Central memory CD8-positive, alpha-beta T cell (primary cell): ENCODE results near the gene ABLIM3.
"Not testable (repeated sequence)": the region's sequence is repeated elsewhere in the genome, so short reads cannot be mapped to it uniquely, and the experiment has no call there.

Source experiments
- ATAC-seq: fragments of 150-1000 bp; cut with Tn5 transposase; replicated peaks from 2 replicates; pipeline ENCODE4 v1.10.0; 2022; ENCODE audit warnings: mild to moderate bottlenecking, moderate FRiP score, moderate number of reproducible peaks; ENCODE audit not compliant: poor library complexity, severe bottlenecking; ENCODE audit errors: extremely low read depth
- DNase-seq, 2 donors: peaks; one replicate each; pipeline ENCODE4 v3.0.0; 2021; ENCODE audit warnings: low spot score in 2 of 2
- H3K27ac Mint-ChIP-seq: one replicate; pipeline ENCODE4 v1.8.0; 2022; ENCODE audit warnings: low read depth, mild to moderate bottlenecking, moderate library complexity, mixed read lengths
- H3K27me3 Mint-ChIP-seq: one replicate; pipeline ENCODE4 v1.8.0; 2022; ENCODE audit warnings: mixed read lengths
- H3K36me3 Mint-ChIP-seq: one replicate; pipeline ENCODE4 v1.8.0; 2022; ENCODE audit warnings: mild to moderate bottlenecking, moderate library complexity, mixed read lengths; ENCODE audit not compliant: insufficient read depth
- H3K4me1 Mint-ChIP-seq: one replicate; pipeline ENCODE4 v1.8.0; 2022; ENCODE audit warnings: mixed read lengths
- H3K4me3 Mint-ChIP-seq: one replicate; pipeline ENCODE4 v1.8.0; 2022; ENCODE audit warnings: mild to moderate bottlenecking, moderate library complexity, mixed read lengths
- H3K9me3 Mint-ChIP-seq: one replicate; pipeline ENCODE4 v1.8.0; 2022; ENCODE audit warnings: mixed read lengths

Gene ABLIM3

GRCh38 chr5:149267241-149267973, 126.1 kb downstream of the ABLIM3 start:
- Mint-ChIP-seq H3K4me3 (no peak overlapping the region), H3K36me3 (peaks cover 1% of the 10 kb centered on the region), H3K4me1 (peaks cover 14% of the 10 kb centered on the region), H3K9me3 (peaks cover 6% of the 10 kb centered on the region), H3K27me3 (peaks cover 32% of the 10 kb centered on the region), H3K27ac (no peak overlapping the region)
- ATAC-seq (no peak), DNase-seq (no peak)

- Mint-ChIP-seq H3K9me3 (peaks cover 6% of the 10 kb centered on the region), H3K4me1 (peaks cover 16% of the 10 kb centered on the region), H3K27ac (no peak overlapping the region), H3K27me3 (peaks cover 45% of the 10 kb centered on the region), H3K4me3 (no peak overlapping the region), H3K36me3 (peaks cover 3% of the 10 kb centered on the region)
- ATAC-seq (peak; percentile 59), DNase-seq (no peak)
Observed at GRCh38 chr5:149268928-149269557, 127.8 kb downstream of the ABLIM3 start.

- Mint-ChIP-seq H3K4me3 (peak overlapping the region; percentile 75), H3K27me3 (peaks cover 52% of the 10 kb centered on the region), H3K4me1 (peaks cover 8% of the 10 kb centered on the region), H3K27ac (no peak overlapping the region), H3K9me3 (peaks cover 6% of the 10 kb centered on the region), H3K36me3 (peaks cover 2% of the 10 kb centered on the region)
- no peak for DNase-seq
- ATAC-seq = no peak
Observed at GRCh38 chr5:149271195-149271715, 130.0 kb downstream of the ABLIM3 start.

GRCh38 chr5:149271716-149272563, 130.6 kb downstream of the ABLIM3 start, which contains the start of gene AFAP1L1:
Gene AFAP1L1, plus strand, starts transcription at chr5:149271859. Its CDS starts 110 bp downstream, at chr5:149271969.
- ATAC-seq (peak; percentile 33), DNase-seq (no peak)
- Mint-ChIP-seq H3K27me3 (peaks cover 56% of the 10 kb centered on the region), H3K4me3 (peak within 1 kb of the TSS; percentile 75), H3K4me1 (peaks cover 8% of the 10 kb centered on the region), H3K36me3 (peaks cover 2% of the 10 kb centered on the region), H3K9me3 (peaks cover 6% of the 10 kb centered on the region), H3K27ac (no peak within 1 kb of the TSS)

GRCh38 chr5:149272781-149273180, 131.5 kb downstream of the ABLIM3 start:
- H3K9me3 Mint-ChIP-seq, H3K36me3 Mint-ChIP-seq, ATAC-seq, H3K27ac Mint-ChIP-seq, H3K4me1 Mint-ChIP-seq, DNase-seq, H3K4me3 Mint-ChIP-seq: not testable (repeated sequence)
- peaks cover 65% of the 10 kb centered on the region for H3K27me3 Mint-ChIP-seq

- H3K27me3 Mint-ChIP-seq = peaks cover 69% of the 10 kb centered on the region
- DNase-seq (no peak), ATAC-seq (no peak)
- peaks cover 6% of the 10 kb centered on the region for H3K9me3 Mint-ChIP-seq
- H3K36me3 Mint-ChIP-seq = peaks cover 2% of the 10 kb centered on the region
- no peak overlapping the region for H3K27ac Mint-ChIP-seq
- no peak overlapping the region for H3K4me3 Mint-ChIP-seq
- H3K4me1 Mint-ChIP-seq = peaks cover 8% of the 10 kb centered on the region
Observed at GRCh38 chr5:149273237-149273636, 131.9 kb downstream of the ABLIM3 start.

- H3K27me3 Mint-ChIP-seq = peaks cover 77% of the 10 kb centered on the region
Observed at GRCh38 chr5:149273950-149274349, 132.7 kb downstream of the ABLIM3 start.

GRCh38 chr5:149274939-149275338, 133.6 kb downstream of the ABLIM3 start:
- H3K9me3 Mint-ChIP-seq = no peaks in the 10 kb centered on the region
- H3K36me3 Mint-ChIP-seq = peaks cover 2% of the 10 kb centered on the region
- peaks cover 86% of the 10 kb centered on the region for H3K27me3 Mint-ChIP-seq
- H3K4me3 Mint-ChIP-seq = no peak overlapping the region
- no peak overlapping the region for H3K27ac Mint-ChIP-seq
- no peak for ATAC-seq
- H3K4me1 Mint-ChIP-seq = peaks cover 8% of the 10 kb centered on the region
- DNase-seq = no peak

More at GRCh38 chr5:149273950-149274349, 132.7 kb downstream of the ABLIM3 start:
- peaks cover 8% of the 10 kb centered on the region for H3K4me1 Mint-ChIP-seq
- H3K27ac Mint-ChIP-seq = no peak overlapping the region
- no peak for DNase-seq
- ATAC-seq = no peak
- H3K9me3 Mint-ChIP-seq = no peaks in the 10 kb centered on the region
- H3K36me3 Mint-ChIP-seq = peaks cover 2% of the 10 kb centered on the region
- no peak overlapping the region for H3K4me3 Mint-ChIP-seq

GRCh38 chr5:149277801-149278200, 136.5 kb downstream of the ABLIM3 start:
- ATAC-seq (no peak), DNase-seq (no peak)
- Mint-ChIP-seq H3K36me3 (peaks cover 3% of the 10 kb centered on the region), H3K9me3 (no peaks in the 10 kb centered on the region), H3K27me3 (peaks cover 85% of the 10 kb centered on the region), H3K4me3 (no peak overlapping the region), H3K27ac (no peak overlapping the region), H3K4me1 (no peaks in the 10 kb centered on the region)

- H3K4me3 Mint-ChIP-seq = no peak overlapping the region
- no peaks in the 10 kb centered on the region for H3K9me3 Mint-ChIP-seq
- DNase-seq = no peak
- H3K27me3 Mint-ChIP-seq = peaks cover 77% of the 10 kb centered on the region
- H3K36me3 Mint-ChIP-seq = peaks cover 3% of the 10 kb centered on the region
- H3K4me1 Mint-ChIP-seq = no peaks in the 10 kb centered on the region
- H3K27ac Mint-ChIP-seq = no peak overlapping the region
- ATAC-seq = no peak
Observed at GRCh38 chr5:149278451-149279210, 137.3 kb downstream of the ABLIM3 start.

- no peaks in the 10 kb centered on the region for H3K4me1 Mint-ChIP-seq
- DNase-seq (no peak), ATAC-seq (no peak)
- peaks cover 1% of the 10 kb centered on the region for H3K36me3 Mint-ChIP-seq
- H3K27ac Mint-ChIP-seq = no peak overlapping the region
- no peak overlapping the region for H3K4me3 Mint-ChIP-seq
- H3K27me3 Mint-ChIP-seq = peaks cover 69% of the 10 kb centered on the region
- no peaks in the 10 kb centered on the region for H3K9me3 Mint-ChIP-seq
Observed at GRCh38 chr5:149279661-149280060, 138.4 kb downstream of the ABLIM3 start.

GRCh38 chr5:149280124-149280523, 138.8 kb downstream of the ABLIM3 start:
- Mint-ChIP-seq H3K4me1 (no peaks in the 10 kb centered on the region), H3K9me3 (no peaks in the 10 kb centered on the region), H3K4me3 (no peak overlapping the region), H3K27me3 (peaks cover 67% of the 10 kb centered on the region), H3K36me3 (peaks cover 1% of the 10 kb centered on the region), H3K27ac (no peak overlapping the region)
- no peak for ATAC-seq
- no peak for DNase-seq
